NT2/D1 (cell line): ENCODE results near the gene TMEM97.

ENCODE experiments used
- YY1 ChIP-seq: IDR thresholded peaks from 2 replicates; pipeline ENCODE4 v1.6.1; 2011; ENCODE audit not compliant: insufficient read length, insufficient read depth
- ZNF274 ChIP-seq: IDR thresholded peaks from 2 replicates; pipeline ENCODE4 v1.6.1; 2011; ENCODE audit warnings: mild to moderate bottlenecking, low read depth, low read length

DNA sequence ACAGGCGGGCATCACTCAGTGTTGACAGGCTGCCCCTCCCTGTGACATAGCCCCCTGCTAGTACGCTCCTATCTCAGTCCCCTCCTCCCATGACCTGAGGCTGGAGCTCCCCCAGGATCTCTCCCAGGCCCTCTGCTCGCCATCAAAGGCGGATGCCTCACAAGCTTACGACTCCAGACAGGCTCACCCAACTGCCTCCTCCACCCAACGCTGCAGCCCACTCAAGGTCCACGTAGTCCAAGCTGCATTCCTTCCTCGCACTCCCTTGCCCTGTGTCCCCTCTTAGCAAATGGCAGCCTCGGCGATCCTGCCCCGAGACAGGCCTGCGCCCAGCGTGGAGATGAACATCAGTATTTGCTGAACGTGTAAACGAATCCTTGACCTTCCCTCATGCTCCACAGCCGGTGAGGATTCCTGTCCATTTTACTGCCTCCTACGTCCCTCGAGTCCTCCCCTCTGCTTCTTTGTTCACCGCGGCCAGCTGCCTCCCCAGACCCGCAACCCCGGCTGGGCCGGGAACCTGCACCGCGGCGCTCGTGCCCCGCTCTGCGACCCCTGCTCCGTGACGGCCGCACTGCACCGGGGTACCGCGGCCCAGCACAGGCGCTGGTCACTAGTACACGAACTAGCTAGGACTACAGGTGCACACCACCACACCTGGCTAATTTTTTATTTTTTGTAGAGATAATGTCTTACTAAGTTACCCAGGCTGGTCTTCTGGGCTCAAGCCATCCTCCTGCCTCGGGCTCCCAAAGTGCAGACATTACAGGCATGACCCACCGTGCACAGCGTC lies 838 bp upstream of the TMEM97 start:
- TF ChIP-seq ZNF274 (no peak), YY1 (no peak)
